KOPT-K1 (cell line): ENCODE results near the gene RIN1.
"Not testable (repeated sequence)": the region's sequence is repeated elsewhere in the genome, so short reads cannot be mapped to it uniquely, and the experiment has no call there.

Experiments used
- H3K27ac ChIP-seq: fragments of 200-600 bp; sonication (generic); 2 replicates; pipeline ENCODE4 v1.5.1; 2016; ENCODE audit warnings: antibody characterized with exemption, mild to moderate bottlenecking, low read depth, low read length; ENCODE audit not compliant: poor library complexity, severe bottlenecking
- H3K36me3 ChIP-seq: fragments of 200-600 bp; sonication (generic); 2 replicates; pipeline ENCODE4 v1.5.1; 2017; ENCODE audit warnings: antibody characterized with exemption, mild to moderate bottlenecking, low read length, moderate library complexity; ENCODE audit not compliant: insufficient read depth
- H3K9me3 ChIP-seq: fragments of 200-600 bp; sonication (generic); 2 replicates; pipeline ENCODE4 v1.5.1; 2017; ENCODE audit warnings: antibody characterized with exemption, low read length, mild to moderate bottlenecking; ENCODE audit not compliant: insufficient read depth, poor library complexity, severe bottlenecking

Gene RIN1

GRCh38 chr11:66311470-66311964, 24.7 kb downstream of the RIN1 start:
- Histone ChIP-seq H3K9me3 (no peaks in the 10 kb centered on the region), H3K36me3 (no peaks in the 10 kb centered on the region), H3K27ac (peak overlapping the region; percentile 64)

- not testable (repeated sequence) for H3K9me3 ChIP-seq, H3K27ac ChIP-seq, H3K36me3 ChIP-seq
Observed at GRCh38 chr11:66310803-66311440, 25.3 kb downstream of the RIN1 start.

DNA sequence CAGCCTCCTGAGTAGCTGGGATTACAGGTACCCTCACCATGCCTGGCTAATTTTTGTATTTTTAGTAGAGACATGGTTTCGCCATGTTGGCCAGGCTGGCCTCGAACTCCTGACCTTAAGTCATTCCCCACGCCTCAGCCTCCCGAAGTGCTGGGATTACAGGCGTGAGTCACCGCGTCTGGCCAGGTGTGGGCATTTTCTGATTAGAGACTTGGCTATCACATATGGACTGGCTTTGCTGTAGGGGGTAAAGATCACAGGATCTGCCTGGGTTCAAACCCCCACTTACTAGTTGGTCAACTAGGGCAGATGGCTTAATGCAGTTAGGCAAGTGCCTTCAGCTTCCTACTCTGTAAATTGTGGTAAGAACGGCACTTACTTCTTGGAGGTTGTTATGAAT, 25.9 kb downstream of the RIN1 start:
- Histone ChIP-seq H3K27ac (no peak overlapping the region), H3K36me3 (no peaks in the 10 kb centered on the region), H3K9me3 (no peaks in the 10 kb centered on the region)

GRCh38 chr11:66309475-66309874, 26.8 kb downstream of the RIN1 start:
- Histone ChIP-seq H3K36me3 (no peaks in the 10 kb centered on the region), H3K27ac (no peak overlapping the region), H3K9me3 (no peaks in the 10 kb centered on the region)

DNA sequence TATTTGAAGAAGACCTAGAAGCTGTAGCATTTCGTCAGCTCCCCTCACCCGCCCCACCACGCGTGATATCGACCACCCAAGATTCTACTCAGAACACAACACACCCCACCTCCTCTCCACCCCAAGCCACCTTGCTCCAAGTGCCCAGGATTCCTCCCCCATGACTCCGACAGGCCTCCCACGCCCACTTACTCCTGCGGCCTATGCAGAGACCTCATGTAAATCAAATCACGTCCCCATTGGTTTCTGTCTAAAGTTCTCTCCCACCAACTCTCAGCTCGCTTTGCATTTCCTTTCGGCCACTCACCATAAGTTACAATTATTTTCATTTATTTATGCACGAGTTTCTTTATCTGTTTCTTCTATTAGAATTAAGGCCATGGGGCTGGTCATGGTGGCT, 33.6 kb downstream of the RIN1 start:
- Histone ChIP-seq H3K36me3 (no peaks in the 10 kb centered on the region), H3K27ac (no peak overlapping the region), H3K9me3 (no peaks in the 10 kb centered on the region)

DNA sequence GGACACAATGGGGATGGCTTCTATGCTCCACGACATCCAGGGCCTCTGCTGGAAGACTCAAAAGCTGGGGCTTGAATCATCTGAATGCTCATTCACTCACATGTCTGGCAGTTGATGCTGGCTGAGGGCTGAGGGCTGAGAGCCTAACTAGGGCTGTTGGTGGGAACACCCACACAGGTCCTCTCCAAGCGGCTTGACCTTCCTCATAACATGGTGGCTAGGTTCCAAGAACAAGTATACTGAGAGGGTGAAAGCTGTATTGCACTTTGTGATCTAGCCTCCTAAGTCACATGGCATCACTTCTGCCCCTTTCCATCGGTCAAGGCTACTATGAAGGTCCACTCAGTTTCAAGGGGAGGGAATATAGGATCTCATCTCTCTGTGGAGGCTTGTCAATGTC, 37.0 kb downstream of the RIN1 start:
- H3K36me3 ChIP-seq = no peaks in the 10 kb centered on the region
- H3K27ac ChIP-seq = no peak overlapping the region
- no peaks in the 10 kb centered on the region for H3K9me3 ChIP-seq

- no peak overlapping the region for H3K27ac ChIP-seq
- H3K9me3 ChIP-seq = no peaks in the 10 kb centered on the region
- H3K36me3 ChIP-seq = no peaks in the 10 kb centered on the region
Observed at GRCh38 chr11:66297610-66298009, 38.6 kb downstream of the RIN1 start.

DNA sequence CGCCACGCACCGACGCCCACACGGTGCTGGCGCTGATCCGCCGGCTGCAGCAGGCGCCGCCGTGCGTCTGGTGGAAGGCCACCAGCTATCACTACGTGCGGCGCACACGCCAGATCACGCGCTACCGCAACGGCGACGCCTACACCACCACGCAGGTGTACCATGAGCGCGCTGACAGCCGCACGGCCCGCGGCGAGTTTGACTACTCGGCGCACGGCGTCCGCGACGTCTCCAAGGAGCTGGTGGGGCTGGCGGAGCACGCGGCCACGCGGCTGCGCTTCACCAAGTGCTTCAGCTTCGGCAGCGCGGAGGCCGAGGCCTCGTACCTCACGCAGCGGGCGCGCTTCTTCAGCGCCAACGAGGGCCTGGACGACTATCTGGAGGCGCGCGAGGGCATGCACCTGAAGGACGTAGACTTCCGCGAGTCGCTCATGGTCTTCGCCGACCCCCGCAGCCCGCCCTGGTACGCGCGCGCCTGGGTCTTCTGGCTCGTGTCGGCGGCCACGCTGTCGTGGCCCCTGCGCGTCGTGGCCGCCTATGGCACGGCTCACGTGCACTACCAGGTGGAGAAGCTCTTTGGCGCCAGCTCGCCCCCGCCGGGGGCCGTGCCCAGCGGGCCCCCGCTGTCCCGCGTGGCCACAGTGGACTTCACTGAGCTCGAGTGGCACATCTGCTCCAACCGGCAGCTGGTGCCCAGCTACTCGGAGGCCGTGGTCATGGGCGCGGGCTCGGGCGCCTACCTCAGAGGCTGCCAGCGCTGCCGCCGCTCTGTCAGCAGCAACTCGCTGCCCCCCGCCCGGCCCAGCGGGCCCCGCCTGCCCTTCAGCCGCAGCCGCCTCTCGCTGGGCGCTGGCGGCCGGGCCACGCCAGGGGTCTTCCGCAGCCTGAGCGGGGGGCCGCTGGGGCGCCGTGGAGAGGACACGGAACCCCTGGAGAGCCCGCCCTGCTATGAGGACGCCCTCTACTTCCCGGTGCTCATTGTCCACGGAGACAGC, 41.3 kb downstream of the RIN1 start:
- Histone ChIP-seq H3K27ac (no peak overlapping the region), H3K9me3 (no peaks in the 10 kb centered on the region), H3K36me3 (no peaks in the 10 kb centered on the region)

DNA sequence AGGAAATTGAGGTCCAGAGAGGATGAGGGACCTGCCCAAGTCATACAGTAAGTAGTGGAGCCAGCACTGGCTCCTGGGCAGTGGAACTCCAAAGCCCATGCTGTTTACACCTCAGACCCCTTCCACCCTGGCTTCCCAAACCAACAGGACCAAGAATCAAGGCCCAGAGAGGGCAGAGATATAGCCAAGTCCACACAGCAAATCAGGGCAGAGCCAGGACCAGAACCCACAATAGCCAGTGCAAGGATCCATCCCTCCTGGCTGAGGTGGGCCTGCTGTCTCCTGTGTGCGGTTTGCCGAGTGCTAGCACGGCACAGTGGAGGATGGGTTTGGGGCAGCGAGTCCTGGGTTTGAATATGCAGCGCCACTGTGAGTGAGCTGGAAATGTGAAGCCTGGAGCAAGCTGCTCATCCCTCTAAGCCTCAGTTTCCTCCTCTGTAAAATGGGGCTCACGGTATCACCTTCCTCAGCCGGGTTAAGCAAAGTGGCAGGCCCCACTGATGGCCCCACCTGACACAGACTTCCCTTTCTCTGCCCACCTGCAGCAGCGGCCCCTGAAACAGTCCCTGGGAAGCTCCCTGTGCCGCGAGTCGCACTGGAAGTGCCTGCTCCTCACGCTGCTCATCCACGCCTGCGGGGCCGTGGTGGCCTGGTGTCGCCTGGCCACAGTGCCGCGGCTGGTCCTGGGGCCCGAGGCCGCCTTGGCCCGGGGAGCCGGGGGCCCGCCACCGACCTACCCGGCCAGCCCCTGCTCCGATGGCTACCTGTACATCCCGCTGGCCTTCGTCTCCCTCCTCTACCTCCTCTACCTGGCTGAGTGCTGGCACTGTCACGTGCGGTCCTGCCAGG, 42.2 kb downstream of the RIN1 start:
- Histone ChIP-seq H3K36me3 (no peaks in the 10 kb centered on the region), H3K27ac (no peak overlapping the region), H3K9me3 (no peaks in the 10 kb centered on the region)

- Histone ChIP-seq H3K36me3 (no peaks in the 10 kb centered on the region), H3K27ac (no peak overlapping the region), H3K9me3 (no peaks in the 10 kb centered on the region)
Observed at GRCh38 chr11:66293352-66293751, 42.9 kb downstream of the RIN1 start.

DNA sequence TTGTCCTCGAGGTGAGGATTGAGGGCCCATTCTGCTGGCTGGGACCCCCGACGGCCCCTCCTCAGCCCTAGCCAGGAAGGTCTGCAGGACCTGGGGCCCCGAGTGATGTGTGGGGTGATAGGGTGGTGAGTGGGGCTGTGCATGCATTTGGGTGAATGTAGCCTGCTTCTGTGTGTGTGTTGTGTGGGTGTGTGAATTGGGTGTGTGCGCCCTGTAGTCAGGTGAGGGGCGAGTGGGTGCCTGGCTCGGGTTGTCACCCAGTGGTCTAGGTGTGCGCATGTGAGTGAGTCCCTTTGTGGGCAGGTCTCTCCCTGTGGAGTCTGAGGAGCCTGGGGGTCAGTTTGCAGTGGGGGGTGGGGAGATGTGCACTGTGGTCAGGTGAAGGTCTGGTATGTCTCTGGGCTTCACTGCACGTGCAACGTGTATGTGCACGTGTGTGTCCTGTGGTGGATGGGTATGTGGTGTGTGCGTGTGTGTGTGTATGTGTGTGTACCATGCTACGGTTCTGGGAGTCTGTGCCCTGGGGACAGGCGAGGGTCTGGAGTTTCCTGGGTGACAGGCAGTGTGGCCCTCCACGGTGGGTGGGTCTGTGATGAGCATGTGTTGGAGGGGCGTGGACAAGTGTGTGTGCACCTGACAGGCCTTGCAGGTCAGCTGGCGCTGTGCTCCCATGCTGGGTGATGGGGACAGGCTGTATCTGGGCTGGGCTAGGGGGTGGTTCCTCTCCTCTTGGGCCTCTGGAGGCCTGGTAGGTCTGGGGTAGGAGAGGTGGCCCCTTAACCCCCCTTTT, 43.5 kb downstream of the RIN1 start:
- H3K9me3 ChIP-seq = no peaks in the 10 kb centered on the region
- H3K36me3 ChIP-seq = no peaks in the 10 kb centered on the region
- H3K27ac ChIP-seq = no peak overlapping the region

GRCh38 chr11:66291706-66292542, 44.3 kb downstream of the RIN1 start, which contains the start of gene TMEM151A:
Gene TMEM151A (plus strand): TSS chr11:66291894. CDS start chr11:66292014, 120 bp downstream.
- H3K27ac ChIP-seq = no peak within 1 kb of the TSS
- no peaks in the 10 kb centered on the region for H3K9me3 ChIP-seq
- no peaks in the 10 kb centered on the region for H3K36me3 ChIP-seq

DNA sequence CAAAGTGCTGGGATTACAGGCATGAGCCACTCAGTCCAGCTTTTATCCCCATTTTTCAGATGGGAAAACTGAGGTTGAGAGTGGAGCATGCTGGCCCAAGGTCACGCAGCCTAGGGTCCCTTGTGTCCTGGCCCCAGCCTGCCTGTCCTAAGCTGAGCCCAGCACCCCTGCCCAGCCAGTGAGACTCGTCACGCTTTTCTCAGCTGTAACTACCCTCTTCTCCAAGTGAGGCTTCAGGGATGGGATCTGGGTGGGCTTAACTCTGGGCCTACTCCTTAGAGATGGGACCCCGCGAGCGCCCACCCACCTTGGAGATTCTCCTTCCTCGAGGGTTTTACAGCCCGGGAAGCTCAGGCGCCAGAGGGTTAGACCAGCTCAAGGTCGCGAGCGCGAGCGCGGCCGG, 44.9 kb downstream of the RIN1 start:
- Histone ChIP-seq H3K9me3 (no peaks in the 10 kb centered on the region), H3K36me3 (no peaks in the 10 kb centered on the region), H3K27ac (no peak overlapping the region)

DNA sequence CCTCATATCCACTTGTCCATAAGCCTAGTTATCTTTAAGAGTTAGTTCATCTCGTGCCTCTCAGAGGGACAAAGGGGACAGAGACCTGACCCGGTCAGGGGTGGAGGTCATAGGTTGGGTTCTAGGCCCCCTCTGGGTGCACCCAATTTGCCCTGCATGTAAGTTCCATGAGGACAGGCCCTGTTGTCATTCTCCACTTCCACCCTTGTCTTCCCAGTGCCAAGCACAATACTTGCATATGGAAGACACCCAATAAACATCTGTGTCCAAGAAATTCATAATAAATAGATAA, 46.0 kb downstream of the RIN1 start:
- H3K36me3 ChIP-seq = peaks cover 3% of the 10 kb centered on the region; the same call in 1 of the 2 replicates
- H3K9me3 ChIP-seq = no peaks in the 10 kb centered on the region
- no peak overlapping the region for H3K27ac ChIP-seq
